ENCODE data around the gene FLNA. TPM values are rescaled to one million over a fixed set of nuclear protein-coding genes. Genes with fewer than 3 reads are reported as not detected.

The FLNA gene
- total and polyA plus RNA-seq, 10 of the 15 experiments (the other 5 are each of a cell fraction or from before 2014, with no cell fraction given): 5.1 to 643 (median 171) TPM

- ATAC-seq (peak; percentile 41; the same call in 2 of the 3 replicates), DNase-seq (ENCODE audit: low read depth, low spot score) (no peak), FAIRE-seq (no peak)
- SMC1A ChIA-PET (ENCODE audit: uncharacterized antibody, unreplicated experiment): interaction anchor here (1.4 kb wide), 1 partner anchor 9 kb away, joined by 4 read pairs; no protein-coding TSS in a partner anchor
- BruUV-seq (replicated peaks): no TSS peak
- Histone ChIP-seq H2AFZ (ENCODE audit: control insufficient read depth, low read depth, low read length) (no peak overlapping the region), H3K9me3 (replicated peaks; ENCODE audit: control insufficient read depth, insufficient read depth, low read length) (no peaks in the 10 kb centered on the region), H4K20me1 (ENCODE audit: control insufficient read depth, insufficient read depth) (no peaks in the 10 kb centered on the region), H3K4me2 (ENCODE audit: control insufficient read depth, insufficient read depth) (0 out of 2 replicates have a peak overlapping the region, but pooled peaks have one; percentile 17), H3K4me1 (ENCODE audit: control insufficient read depth, insufficient read depth, low read length) (peaks cover 16% of the 10 kb centered on the region), H3K27me3 (replicated peaks in 1 of 2; ENCODE audit: control insufficient read depth in 2 of 2, insufficient read depth in 2 of 2, low read length in 1 of 2) (no peaks in the 10 kb centered on the region), H3K4me3 (no peak overlapping the region), H3K36me3 (ENCODE audit: control insufficient read depth in 2 of 2, insufficient read depth in 2 of 2, low read length in 1 of 2) (no peaks in the 10 kb centered on the region), H3K9ac (ENCODE audit: control insufficient read depth, insufficient read depth, low read length) (no peak overlapping the region), H3K27ac (ENCODE audit: control insufficient read depth, insufficient read depth) (no peak overlapping the region), H3K79me2 (ENCODE audit: control insufficient read depth, insufficient read depth, low read length) (no peaks in the 10 kb centered on the region)
- in situ Hi-C loops (cut with MboI): loop anchor here (25.0 kb wide), 1 partner anchor 184 kb away; the partner anchor contains the start of gene OPN1LW
- TF ChIP-seq HCFC1 (IDR thresholded peaks at IDR 0.05; ENCODE audit: low read length) (no peak), CTCF (IDR thresholded peaks at IDR 0.05 in 2 of 3, conservative IDR thresholded peaks at IDR 0.05 in 1 of 3; ENCODE audit: control insufficient read depth in 2 of 3, extremely low read depth in 1 of 3, insufficient read depth in 1 of 3, low read depth in 3 of 3, low read length in 3 of 3) (peak in 2 of 3 experiments; percentile 8 to 56; a peak in 3 of 6 replicates), RAD21 (IDR thresholded peaks at IDR 0.05; ENCODE audit: insufficient read depth, low read depth, low read length) (0 out of 2 replicates have a peak, but pooled peaks have one; percentile 34)
- 66% methylated on average over 10 of the region's 10 CpGs for WGBS (ENCODE audit: insufficient coverage, insufficient replicate concordance, low lambda C conversion rate, missing lambda C conversion rate)
- CTCF ChIA-PET: no interaction called here
- RAD21 ChIA-PET (ENCODE audit: unreplicated experiment): interaction anchor here (0.8 to 1.1 kb wide), 2 partner anchors 12 to 52 kb away, joined by 3 to 5 read pairs; partner anchors contain the start of gene FLNA
- intact Hi-C loops (cut with micrococcal nuclease; ENCODE audit: unreplicated experiment): no loop called here
- POLR2A ChIA-PET: interaction anchor here (0.7 kb wide), 1 partner anchor 229 kb away, joined by 5 read pairs; no protein-coding TSS in a partner anchor
Observed at GRCh38 chrX:154321594-154321993, 52.8 kb downstream of the FLNA start.

- CTCF ChIA-PET: no interaction called here
- no peak overlapping the region for H3K9ac ChIP-seq (ENCODE audit: control insufficient read depth, insufficient read depth, low read length)
- peaks cover 16% of the 10 kb centered on the region for H3K4me1 ChIP-seq (ENCODE audit: control insufficient read depth, insufficient read depth, low read length)
- TF ChIP-seq YY1 (IDR thresholded peaks at IDR 0.05; ENCODE audit: low read depth, low read length) (no peak), RUNX3 (IDR thresholded peaks at IDR 0.05; ENCODE audit: low read length) (peak; percentile 30; the same call in 1 of the 2 replicates)
- no peak for FAIRE-seq
- SMC1A ChIA-PET (ENCODE audit: uncharacterized antibody, unreplicated experiment): no interaction called here
- H4K20me1 ChIP-seq (ENCODE audit: control insufficient read depth, insufficient read depth): no peaks in the 10 kb centered on the region
- WGBS (ENCODE audit: insufficient coverage, insufficient replicate concordance, low lambda C conversion rate, missing lambda C conversion rate): 17% methylated on average over 6 of the region's 7 CpGs
- H3K36me3 ChIP-seq (ENCODE audit: control insufficient read depth in 2 of 2, insufficient read depth in 2 of 2, low read length in 1 of 2): no peaks in the 10 kb centered on the region
- no peaks in the 10 kb centered on the region for H3K9me3 ChIP-seq (replicated peaks; ENCODE audit: control insufficient read depth, insufficient read depth, low read length)
- H3K4me3 ChIP-seq: no peak overlapping the region
- in situ Hi-C loops (cut with MboI): loop anchor here (25.0 kb wide), 1 partner anchor 184 kb away; the partner anchor contains the start of gene OPN1LW
- H3K27me3 ChIP-seq (replicated peaks in 1 of 2; ENCODE audit: control insufficient read depth in 2 of 2, insufficient read depth in 2 of 2, low read length in 1 of 2): no peaks in the 10 kb centered on the region
- no peak overlapping the region for H3K27ac ChIP-seq (ENCODE audit: control insufficient read depth, insufficient read depth)
- intact Hi-C loops (cut with micrococcal nuclease; ENCODE audit: unreplicated experiment): no loop called here
- no TSS peak for BruUV-seq (replicated peaks)
- H3K4me2 ChIP-seq (ENCODE audit: control insufficient read depth, insufficient read depth): no peak overlapping the region
- no peak overlapping the region for H2AFZ ChIP-seq (ENCODE audit: control insufficient read depth, low read depth, low read length)
- no peaks in the 10 kb centered on the region for H3K79me2 ChIP-seq (ENCODE audit: control insufficient read depth, insufficient read depth, low read length)
- POLR2A ChIA-PET: no interaction called here
- no peak for ATAC-seq
- DNase-seq (ENCODE audit: low read depth, low spot score): no peak
- RAD21 ChIA-PET (ENCODE audit: unreplicated experiment): interaction anchor here (0.8 kb wide), 1 partner anchor 53 kb away, joined by 5 read pairs; the partner anchor contains the start of gene FLNA
Observed at GRCh38 chrX:154321152-154321551, 53.3 kb downstream of the FLNA start.

All from GM12878 (cell line).